SIG-M5 treated with dmso at 0.1 percent for 504 hours (cell line): ENCODE measurements around the gene BAIAP3.
"Not testable (repeated sequence)": the region's sequence is repeated elsewhere in the genome, so short reads cannot be mapped to it uniquely, and the experiment has no call there.

ENCODE experiments used
- DNase-seq: peaks from one replicate; lab custom pipeline; 2025; ENCODE audit not compliant: unreplicated experiment; lab: John Stamatoyannopoulos, UW

BAIAP3 gene, protein sequence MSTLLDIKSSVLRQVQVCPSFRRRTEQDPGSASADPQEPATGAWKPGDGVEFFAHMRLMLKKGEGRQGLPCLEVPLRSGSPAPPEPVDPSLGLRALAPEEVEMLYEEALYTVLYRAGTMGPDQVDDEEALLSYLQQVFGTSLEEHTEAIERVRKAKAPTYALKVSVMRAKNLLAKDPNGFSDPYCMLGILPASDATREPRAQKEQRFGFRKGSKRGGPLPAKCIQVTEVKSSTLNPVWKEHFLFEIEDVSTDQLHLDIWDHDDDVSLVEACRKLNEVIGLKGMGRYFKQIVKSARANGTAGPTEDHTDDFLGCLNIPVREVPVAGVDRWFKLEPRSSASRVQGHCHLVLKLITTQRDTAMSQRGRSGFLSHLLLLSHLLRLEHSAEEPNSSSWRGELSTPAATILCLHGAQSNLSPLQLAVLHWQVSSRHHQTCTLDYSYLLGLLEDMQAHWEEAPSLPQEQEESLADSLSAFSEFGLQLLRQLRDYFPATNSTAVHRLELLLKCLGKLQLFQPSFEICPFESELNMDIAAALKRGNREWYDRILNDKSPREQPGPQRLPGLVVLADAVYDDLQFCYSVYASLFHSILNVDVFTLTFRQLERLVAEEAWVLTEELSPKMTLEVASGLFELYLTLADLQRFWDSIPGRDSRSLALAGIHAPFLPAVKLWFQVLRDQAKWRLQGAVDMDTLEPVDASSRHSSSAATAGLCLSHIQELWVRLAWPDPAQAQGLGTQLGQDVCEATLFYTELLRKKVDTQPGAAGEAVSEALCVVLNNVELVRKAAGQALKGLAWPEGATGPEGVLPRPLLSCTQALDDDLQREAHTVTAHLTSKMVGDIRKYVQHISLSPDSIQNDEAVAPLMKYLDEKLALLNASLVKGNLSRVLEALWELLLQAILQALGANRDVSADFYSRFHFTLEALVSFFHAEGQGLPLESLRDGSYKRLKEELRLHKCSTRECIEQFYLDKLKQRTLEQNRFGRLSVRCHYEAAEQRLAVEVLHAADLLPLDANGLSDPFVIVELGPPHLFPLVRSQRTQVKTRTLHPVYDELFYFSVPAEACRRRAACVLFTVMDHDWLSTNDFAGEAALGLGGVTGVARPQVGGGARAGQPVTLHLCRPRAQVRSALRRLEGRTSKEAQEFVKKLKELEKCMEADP

DNA sequence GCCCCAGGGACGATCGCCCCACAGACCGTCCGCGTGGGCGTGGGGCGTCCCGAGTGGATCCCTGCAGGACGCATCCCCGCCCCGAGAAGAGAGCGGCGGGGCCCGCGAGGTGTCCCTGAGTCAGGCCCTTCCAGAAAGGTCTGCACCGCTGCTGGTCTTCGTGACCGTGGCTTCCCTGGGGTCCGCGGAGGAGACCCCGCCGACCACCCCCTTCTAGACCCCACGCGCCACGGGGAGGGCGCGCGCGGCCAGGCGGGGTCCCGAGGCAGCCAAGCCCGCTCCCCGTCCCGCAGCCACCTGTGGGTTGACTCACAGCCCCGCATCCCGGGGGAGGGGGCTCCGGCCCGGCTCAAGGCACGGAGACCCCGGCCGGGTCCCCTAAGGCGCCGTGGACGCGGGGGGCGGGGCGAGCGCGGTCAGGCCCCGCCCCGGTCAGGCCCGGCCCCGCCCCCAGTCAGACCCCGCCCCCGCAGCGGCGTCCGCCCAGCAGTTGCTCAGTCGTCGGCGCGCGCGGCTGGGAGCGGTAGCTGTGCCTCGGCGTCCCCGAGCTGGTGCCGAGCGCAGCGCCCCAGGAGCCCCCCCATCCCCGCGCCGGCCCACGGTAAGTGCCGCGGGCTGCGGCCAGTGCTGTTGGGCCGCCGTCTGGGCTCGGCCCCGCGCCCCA lies at the start of gene BAIAP3:
TSS of gene BAIAP3 (plus strand) at position 497 of the 664 bp plus-strand sequence. CDS start 4,905 bp downstream, outside the sequence.
- DNase-seq: no peak

DNA sequence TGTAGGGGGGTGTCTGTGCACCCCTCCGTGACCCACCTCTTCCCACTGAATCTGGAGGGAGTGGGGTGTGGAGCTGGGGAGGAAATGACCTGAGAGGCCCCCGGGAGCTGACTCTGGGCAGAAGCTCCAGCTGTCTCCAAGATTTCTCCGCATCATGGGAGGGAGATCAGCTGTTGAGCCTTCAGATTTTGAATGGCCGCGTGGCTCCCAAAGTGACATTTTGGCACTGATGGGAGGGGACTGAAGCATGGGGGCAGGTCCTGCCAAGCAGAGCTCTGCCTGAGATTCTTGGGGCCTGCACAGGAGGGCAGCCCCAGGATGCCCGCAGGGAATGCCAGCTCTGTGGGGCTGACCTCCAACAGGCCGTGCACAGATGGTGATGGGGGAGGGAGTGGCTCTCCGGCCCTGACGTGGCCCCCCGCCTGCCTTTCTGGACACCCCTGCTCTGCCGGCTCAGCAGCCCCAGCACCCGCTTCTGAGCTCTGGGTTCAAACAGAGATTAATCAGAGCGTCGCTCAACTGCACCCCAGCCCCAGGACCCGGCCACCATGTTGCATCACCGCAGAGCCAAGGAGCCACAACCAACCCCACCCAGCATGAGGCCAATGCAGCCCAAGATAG lies 49.3 kb upstream of the BAIAP3 start:
- no peak for DNase-seq

DNA sequence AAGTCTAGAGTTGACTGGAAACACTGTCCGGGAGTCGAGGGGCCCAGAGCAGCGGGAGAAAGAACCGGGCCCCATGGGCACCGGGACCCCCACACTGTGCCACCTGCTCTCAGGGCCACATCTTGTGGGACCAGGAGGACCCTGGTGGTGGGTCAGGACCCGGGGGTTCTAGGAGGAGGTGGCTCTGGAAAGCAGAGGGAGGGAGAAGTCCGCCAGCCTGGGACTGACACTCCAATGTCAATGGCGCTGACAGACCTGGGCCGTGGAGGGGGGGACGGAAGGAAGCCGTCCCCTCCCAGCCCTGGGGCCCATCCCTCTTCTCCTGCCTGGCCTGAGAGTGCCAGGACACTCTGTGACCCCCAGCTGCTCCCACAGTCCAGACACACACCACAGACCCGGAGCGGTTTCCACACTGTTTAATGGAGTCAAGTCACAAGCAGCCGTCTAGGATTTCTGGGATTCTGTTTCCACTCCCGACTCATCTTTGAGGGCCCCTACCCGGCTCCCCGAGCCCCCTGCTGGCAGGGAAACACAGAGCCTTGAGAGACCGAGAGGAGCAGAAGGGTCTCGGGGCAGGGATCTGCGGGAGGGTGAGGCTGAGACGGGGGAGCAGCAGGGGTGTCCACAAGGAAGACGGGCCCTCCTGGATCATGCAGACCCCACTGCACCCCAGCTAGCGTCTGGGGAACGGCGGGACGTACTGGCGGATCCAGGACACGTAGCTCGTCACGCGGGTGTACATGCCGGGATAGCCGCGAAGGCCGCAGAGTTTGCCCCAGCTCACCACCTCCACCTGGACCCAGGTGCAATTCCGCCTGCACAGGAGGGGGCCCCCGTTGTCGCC lies 47.6 kb upstream of the BAIAP3 start:
- DNase-seq: no peak

DNA sequence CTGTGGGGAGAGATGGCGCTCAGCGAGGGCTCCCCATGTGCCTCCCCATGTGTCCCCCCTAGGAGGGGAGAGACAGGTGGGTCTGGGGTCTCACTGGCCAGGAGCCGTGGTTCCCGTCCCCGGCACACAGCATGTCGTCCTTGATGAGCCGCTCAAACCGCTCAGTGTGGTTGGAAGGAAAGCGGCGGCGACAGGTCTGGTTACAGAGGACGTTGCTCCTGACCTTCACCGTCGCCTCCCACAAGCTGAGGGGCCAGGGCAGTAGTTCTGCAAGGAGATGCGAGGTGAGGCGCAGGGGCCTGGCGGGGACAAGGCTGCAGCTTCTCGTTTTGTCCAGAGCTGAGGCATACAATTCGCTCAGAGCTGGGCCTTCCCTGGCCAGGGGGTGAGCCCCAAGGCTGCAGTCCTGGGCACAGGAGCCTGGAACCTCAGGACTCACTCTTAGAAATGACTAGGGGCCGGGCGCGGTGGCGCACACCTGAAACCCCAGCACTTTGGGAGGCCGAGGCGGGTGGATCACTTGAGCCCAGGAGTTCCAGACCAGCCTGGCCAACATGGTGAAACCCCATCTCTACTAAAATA lies 46.8 kb upstream of the BAIAP3 start:
- DNase-seq: no peak

DNA sequence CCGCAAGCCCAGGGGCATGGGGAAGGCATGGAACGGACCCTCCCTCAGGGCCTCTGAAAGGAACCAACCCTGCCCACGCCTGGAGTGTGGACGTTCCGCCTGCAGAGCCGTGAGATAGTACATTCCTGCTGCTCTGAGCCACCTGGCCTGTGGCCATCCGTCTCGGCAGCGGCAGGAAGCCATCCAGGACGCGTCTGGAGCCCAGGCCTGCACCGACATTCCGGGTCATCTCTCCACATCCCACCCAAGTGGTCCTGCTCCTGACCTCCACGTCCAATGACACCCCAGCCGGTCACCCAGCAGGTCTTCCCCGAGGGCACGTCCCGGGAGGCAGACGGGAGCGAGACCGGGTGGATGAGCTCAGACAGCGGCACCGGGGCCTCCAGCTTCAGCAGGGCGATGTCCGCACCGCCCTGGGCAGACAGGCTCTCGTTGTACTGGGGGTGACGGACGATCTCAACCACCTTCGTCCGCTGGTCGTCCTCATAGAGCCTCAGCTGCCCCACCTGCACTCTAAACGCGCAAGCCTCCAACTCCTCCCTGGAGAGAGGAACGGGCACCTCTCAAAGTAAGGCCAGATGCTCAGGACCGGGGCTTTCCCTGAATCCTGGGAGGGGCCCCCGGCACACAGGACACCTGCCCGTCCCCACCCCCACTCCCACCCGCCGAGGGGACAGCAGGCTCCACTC lies 45.3 kb upstream of the BAIAP3 start:
- DNase-seq: no peak

DNA sequence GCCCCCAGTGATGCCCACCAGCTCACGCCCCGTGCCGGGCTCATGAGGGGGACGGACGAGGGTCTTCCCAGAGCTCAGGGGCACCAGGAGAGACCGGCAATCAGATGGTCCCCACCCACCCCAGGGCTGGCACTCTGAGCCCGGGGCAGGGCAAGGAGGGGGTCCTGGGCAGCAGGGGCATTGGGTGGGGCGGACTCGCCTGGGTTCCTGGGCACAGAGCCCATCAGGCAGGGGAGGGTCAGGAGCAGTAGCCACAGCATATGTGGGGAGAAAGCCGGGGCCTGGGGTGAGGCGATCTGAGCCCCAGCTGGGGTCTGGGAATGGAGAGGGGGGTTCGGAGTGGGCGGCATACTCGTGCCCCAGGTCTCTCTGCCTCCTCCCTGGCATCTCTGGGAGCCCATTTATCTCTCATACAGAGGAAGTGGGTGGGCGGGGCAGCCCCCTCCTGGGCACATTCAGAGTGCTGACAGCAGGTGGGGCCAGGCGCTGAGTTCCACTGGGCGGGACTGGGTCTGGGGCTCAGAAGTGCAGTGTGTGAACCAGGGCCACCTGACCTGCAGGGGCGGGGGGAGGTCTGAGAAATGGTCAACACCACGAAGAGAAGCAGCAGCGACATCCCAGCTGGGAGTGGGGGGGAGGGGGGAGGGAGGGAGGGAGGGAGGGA lies 44.5 kb upstream of the BAIAP3 start:
- DNase-seq: no peak

DNA sequence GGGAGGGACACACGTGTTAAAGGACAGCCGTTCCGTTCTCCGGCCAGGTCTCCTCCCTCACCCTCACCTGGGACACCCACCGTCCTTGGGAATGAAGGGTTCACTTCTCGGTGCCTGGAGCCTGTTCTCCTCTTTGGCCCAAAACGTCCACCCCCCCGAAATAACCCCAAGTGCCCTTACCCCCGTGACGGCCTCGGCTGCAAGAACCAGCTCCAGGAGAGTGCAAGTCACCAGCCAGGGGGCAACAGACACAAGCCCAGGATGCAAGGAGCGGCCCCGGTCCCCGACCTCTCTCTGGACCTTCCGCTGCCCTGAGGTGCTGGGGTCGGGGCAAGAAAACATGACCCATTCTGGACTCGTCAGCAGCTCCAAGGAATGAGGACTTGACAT lies 44.0 kb upstream of the BAIAP3 start:
- DNase-seq: no peak

DNA sequence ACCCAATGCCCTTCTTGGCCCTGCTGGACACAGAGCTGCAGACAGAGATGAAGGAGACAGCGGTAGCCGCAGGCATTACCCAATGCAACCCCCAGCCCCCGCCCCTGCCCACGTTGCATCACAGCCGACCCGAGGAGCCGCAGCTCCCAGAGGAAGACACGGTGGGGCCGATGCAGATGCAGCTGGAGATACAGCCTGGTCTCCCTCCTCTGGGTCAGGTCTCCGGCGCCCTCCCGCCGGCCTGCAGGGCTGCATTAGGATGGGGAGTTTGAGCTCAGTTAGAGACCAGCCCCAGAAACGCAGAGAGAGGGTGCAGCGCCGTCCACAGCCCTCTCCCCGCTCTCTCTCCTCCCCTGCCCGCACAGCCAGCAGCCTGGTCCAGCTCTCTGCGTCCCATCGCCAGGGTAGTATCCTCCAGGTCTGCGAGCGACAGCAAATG lies 43.4 kb upstream of the BAIAP3 start:
- peak; percentile 29 for DNase-seq

DNA sequence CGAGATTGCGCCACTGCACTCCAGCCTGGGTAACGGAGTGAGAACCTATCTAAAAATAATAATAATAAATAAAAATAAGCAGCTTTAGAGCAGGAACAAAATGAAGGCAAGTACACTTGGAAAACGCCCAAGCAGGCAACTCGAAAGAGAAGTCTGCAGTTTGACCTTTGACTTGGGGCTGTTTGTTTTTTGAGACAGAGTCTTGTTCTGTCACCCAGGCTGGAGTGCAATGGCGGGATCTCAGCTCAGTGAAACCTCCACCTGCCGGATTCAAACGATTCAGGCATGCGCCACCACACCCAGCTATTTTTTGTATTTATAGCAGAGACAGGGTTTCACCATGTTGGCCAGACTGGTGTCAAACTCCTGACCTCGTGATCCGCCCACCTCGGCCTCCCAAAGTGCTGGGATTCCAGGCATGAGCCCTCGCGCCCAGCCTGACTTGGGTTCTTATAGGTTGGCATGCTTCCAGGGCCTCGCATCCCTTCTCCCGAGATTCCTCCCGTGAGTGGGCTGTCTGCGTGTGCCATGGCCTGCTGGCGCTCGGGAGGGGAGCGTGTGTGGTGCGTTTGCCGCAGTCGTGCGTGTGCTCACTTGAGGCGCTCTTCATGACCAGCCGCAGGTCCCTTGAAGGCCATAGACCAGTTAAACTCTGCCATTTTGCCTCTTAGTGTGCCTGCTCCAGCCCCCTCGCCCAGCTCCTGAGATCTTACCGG lies 42.4 kb upstream of the BAIAP3 start:
- no peak for DNase-seq

DNA sequence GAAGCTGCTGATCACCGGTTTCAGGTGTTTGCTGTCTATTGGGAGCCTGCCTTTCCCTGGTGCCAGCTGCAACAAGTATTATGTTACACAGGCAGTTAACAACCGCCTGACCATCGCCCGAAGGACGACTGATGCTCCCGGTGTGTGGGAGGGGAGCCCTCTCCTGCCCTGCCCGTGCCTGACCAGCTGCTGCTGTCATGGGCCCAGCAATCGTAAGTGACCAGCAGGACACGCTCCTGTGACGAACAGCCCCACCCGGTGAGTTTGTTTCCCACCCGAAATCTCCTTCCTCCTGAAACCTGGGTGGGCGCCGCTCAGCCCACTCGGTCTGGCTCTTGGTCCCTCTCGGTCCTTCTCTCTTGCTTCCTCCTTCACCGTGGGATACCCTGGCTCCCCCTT lies 41.9 kb upstream of the BAIAP3 start:
- DNase-seq: no peak

DNA sequence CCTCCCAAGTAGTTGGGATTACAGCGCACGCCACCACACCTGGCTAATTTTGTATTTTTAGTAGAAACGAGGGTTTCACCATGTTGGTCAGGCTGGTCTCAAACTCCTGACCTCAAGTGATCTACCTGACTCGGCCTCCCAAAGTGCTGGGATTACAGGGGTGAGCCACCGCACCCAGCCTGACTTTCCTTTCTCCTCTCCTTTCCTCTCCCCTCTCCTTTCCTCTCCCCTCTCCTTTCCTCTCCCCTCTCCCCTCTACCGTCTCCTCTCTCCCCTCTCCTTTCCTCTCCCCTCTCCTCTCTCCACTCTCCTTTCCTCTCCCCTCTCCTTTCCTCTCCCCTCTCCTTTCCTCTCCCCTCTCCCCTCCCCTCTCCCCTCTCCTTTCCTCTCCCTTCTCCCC lies 41.2 kb upstream of the BAIAP3 start:
- not testable (repeated sequence) for DNase-seq

DNA sequence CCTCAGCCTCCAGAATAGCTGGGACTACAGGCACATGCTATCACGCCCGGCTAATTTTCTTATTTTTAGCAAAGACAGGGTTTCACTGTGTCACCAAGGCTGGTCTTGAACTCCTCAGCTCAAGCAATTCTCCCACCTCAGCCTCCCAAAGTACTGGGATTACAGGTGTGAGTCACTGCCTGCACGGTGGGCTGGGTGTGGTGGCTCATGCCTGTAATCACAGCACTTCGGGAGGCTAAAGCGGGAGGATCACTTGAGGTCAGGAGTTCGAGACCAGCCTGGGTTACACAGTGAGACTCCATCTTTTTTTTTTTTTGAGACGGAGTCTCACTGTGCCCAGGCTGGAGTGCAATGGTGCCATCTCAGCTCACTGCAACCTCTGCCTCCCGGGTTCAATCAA lies 40.6 kb upstream of the BAIAP3 start:
- DNase-seq: not testable (repeated sequence)

DNA sequence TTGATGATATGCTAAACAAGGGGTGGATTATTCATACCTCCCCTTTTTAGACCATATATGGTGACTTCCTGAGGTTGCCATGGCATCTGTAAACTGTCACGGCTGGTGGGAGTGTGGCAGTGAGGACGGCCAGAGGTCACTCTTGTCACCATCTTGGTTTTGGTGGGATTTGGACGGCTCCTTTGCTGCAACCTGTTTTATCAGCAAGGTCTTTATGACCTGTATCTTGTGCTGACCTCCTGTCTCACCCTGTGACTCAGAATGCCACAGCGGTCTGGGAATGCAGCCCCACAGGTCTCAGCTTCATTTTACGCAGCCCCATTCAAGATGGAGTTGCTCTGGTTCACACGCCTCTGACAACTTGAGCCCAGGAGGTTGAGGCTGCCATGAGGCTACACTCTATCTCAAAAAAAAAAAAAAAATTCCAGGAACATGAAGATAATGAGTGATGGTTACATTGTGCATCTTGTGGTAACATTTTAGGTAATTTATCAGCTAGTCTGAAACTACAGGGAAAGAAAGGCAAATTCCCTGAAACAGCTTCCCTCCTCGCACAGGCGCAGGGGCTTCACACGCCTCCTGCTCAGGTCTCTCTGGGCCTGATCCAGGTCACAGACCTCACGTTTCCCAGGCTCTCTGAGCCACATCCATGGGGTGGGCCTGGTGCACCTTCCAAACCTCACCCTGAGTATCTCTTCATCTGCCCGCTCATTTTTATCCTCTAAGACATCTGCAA lies 39.4 kb upstream of the BAIAP3 start:
- DNase-seq: no peak

DNA sequence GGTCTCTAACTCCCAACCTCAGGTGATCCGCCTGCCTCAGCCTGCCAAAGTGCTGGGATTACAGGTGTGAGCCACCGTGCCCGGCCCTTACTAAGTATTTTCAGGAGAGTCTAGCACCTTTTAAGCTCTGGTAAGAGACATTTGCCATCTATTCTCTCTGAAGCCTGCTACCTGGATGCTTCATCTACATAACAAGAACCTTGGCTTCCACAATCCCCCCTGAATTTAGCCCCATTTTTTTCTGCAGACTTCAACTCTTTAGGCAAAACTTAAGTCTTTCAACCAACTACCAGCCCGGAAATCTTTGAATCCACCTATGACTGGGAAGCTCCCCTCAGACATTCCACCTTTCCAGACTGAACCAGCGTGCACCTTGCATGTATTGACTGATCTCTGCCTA lies 38.0 kb upstream of the BAIAP3 start:
- DNase-seq: no peak

DNA sequence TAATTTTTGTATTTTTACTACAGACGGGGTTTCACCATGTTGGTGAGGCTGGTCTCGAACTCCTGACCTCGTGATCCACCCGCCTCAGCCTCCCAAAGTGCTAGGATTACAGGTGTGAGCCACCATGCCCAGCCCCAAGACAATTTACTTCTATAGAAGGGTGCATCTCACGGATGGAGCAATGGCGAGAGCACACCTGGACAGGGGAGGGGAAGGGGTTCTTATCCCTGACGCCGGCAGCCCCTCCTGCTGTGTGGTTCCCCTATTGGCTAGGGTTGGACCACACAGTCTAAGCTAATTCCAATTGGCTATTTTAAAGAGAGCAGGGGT lies 36.8 kb upstream of the BAIAP3 start:
- DNase-seq: not testable (repeated sequence)

DNA sequence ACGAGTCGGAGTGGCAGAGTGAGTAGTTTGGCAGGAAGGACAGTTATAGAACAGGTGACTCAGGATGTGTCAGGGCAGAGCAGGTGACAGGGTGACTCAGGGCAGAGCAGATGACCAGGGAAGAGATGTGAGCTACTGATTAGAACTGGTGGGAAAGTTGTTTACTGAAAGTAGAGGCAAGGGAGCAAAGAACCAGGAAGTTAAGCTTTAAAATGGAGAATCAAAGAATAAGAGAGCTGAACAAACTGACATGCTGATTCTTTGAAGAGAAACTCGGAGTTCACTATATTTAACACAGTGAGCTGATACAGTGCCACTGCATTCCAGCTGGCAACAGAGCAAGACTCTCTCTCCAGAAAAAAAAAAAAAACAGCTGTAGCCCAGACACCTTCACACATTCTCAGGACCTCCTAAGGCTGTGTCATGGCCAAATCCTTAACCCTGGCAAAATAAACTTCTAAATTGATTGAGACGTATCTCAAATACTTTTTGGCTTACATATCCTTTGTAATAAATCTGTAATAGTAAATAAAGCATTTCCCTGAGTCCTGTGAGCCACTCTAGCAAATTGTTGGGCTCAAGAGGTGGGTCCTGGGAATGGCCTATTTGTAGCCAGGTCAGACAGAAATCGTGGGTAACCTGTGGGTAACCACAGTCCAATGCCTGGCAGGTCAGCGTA lies 36.3 kb upstream of the BAIAP3 start:
- peak; percentile 51 for DNase-seq
